Activated CD4-positive, alpha-beta T cell treated with anti-CD3 and anti-CD28 coated beads, Interleukin-2, amount 50 U/mL, for 4 hours (primary cell): Measurements from ENCODE around the gene WDFY1.

Experiments
- DNase-seq, 2 experiments: peaks; one replicate each; pipeline ENCODE4 v3.0.0-alpha.2; 2020

The WDFY1 gene

GRCh38 chr2:223853425-223853837 lies 91.7 kb downstream of the WDFY1 start:
- no peak for DNase-seq

- no peak for DNase-seq
These were observed 92.8 kb downstream of the WDFY1 start for GRCh38 chr2:223852281-223852795.

- no peak for DNase-seq
These were observed 97.7 kb downstream of the WDFY1 start for GRCh38 chr2:223847410-223847809.

- no peak for DNase-seq
These were observed 98.6 kb downstream of the WDFY1 start for GRCh38 chr2:223846515-223846914.

- DNase-seq: no peak
These were observed 103.5 kb downstream of the WDFY1 start for GRCh38 chr2:223841436-223842190.

- DNase-seq: peak; percentile 68 to 70
These were observed 107.7 kb downstream of the WDFY1 start, which contains the start of gene AP1S3 for GRCh38 chr2:223837287-223838061. AP1S3 (minus strand) TSS chr2:223837582; CDS start chr2:223837450, 132 bp downstream.

- no peak for DNase-seq
These were observed 109.2 kb downstream of the WDFY1 start for GRCh38 chr2:223835701-223836532.

DNA sequence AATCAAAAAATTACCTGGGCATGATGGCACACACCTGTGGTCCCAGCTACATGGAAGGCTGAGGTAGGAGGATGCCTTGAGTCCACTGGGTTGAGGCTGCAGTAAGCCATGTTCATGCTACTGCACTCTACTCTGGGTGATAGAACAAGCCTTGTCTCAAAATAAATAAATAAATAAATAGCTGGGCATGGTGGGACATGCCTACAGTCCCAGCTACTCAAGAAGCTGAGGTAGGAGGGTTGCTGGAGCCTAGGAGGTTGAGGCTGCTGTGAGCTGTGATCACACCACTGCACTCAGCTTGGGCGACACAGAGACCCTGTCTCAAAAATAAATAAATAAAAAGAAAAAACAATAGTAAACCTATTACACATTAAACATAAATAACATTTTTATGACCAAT lies 110.7 kb downstream of the WDFY1 start:
- DNase-seq: no peak

- no peak for DNase-seq
These were observed 112.8 kb downstream of the WDFY1 start for GRCh38 chr2:223832241-223832903.

DNA sequence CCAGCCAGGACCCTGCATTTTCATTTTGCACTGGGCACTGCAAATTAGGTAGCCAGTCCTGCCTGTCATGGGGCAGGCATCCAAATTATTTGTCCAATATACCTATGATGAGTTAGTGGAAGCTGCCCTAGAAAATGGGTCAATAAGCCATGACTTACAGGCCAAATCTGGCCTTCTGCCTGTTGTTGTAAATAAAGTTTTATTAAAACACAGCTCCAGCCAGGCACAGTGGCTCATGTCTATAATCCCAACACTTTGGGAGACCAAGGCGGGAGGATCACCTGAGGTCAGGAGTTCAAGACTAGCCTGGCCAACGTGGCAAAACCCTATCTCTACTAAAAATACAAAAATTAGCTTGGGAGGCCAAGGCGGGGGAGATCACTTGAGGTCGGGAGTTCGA lies 116.0 kb downstream of the WDFY1 start:
- no peak for DNase-seq

- DNase-seq: no peak
These were observed 116.8 kb downstream of the WDFY1 start for GRCh38 chr2:223828314-223828713.

- no peak for DNase-seq
These were observed 118.1 kb downstream of the WDFY1 start for GRCh38 chr2:223826995-223827394.
